ENCODE results near the gene NDUFS3. TPM values are rescaled to one million over a fixed set of nuclear protein-coding genes. Genes with fewer than 3 reads are reported as not detected.
"Not testable (repeated sequence)": the region's sequence is repeated elsewhere in the genome, so short reads cannot be mapped to it uniquely, and the experiment has no call there.

The NDUFS3 gene
- total and polyA plus RNA-seq, 2 of the 13 experiments (the other 11 are each of a cell fraction or from before 2014, with no cell fraction given), result 151 to 184 TPM

DNA sequence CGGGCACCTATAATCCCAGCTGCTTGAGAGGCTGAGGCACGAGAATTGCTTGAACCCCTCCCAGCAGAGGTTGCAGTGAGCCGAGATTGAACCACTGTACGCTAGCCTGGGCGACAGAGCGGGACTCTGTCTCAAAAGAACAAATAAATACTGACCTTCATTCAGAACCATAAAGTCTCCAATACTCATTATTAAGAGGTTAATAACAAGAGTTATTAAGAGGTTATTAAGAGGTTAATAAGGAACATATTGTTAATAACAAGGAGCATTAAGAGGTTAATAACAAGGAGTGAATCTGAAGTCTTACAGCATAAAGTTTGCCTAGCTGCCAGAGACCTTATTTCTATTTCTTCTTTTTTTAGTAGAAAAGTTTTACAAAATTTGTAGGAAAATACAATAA lies 33.6 kb upstream of the NDUFS3 start:
- Histone ChIP-seq H3K9ac (ENCODE audit: insufficient read depth, low read depth, low read length) (no peak overlapping the region), H3K4me1 (ENCODE audit: insufficient read depth, low read length) (peaks cover 29% of the 10 kb centered on the region), H3K9me3 (ENCODE audit: low read length) (no peaks in the 10 kb centered on the region), H4K20me1 (ENCODE audit: insufficient read depth, low read length) (peaks cover 65% of the 10 kb centered on the region), H2AFZ (ENCODE audit: low read length) (no peak overlapping the region), H3K4me2 (ENCODE audit: low read depth, low read length) (no peak overlapping the region), H3K36me3 (replicated peaks in 1 of 2; ENCODE audit: control insufficient read depth in 1 of 2, insufficient read depth in 2 of 2, low read length in 2 of 2) (peaks cover 3 to 6% of the 10 kb centered on the region in 2 experiments; a peak in 3 of 5 replicates), H3K4me3 (replicated peaks in 1 of 3; ENCODE audit: insufficient read depth in 1 of 3, low read depth in 2 of 3, low read length in 3 of 3) (no peak overlapping the region), H3K79me2 (ENCODE audit: insufficient read depth, low read length) (peaks cover 89% of the 10 kb centered on the region), H3K27me3 (ENCODE audit: control insufficient read depth in 1 of 2, insufficient read depth in 2 of 2, low read length in 2 of 2) (no peaks in the 10 kb centered on the region), H3K27ac (ENCODE audit: extremely low read length, insufficient read depth, low read length) (no peak overlapping the region)
- in situ Hi-C loops (cut with HindIII; ENCODE audit: extremely low pct_ligation_motif_present, low pct_unique_long_range_greater_than_20kb), result no loop called here
- WGBS (ENCODE audit: low lambda C conversion rate), result 97% methylated on average over 6 of the region's 6 CpGs
- no TSS peak for BruUV-seq (replicated peaks)
- FAIRE-seq, result no peak
- intact Hi-C loops (cut with micrococcal nuclease; ENCODE audit: unreplicated experiment), result no loop called here
- TF ChIP-seq MAFK (conservative IDR thresholded peaks at IDR 0.05 in 1 of 2, IDR thresholded peaks at IDR 0.05 in 1 of 2; ENCODE audit: low read length in 2 of 2) (no peak), GATA4 (IDR thresholded peaks at IDR 0.05; ENCODE audit: borderline replicate concordance, low read depth) (no peak), MAF1 (CRISPR knock-in tag; IDR thresholded peaks at IDR 0.05; ENCODE audit: borderline replicate concordance) (no peak), PLRG1 (conservative IDR thresholded peaks at IDR 0.05) (no peak), PRDM10 (CRISPR knock-in tag; IDR thresholded peaks at IDR 0.05; ENCODE audit: low read depth) (no peak), MYNN (CRISPR knock-in tag; IDR thresholded peaks at IDR 0.05; ENCODE audit: low read depth) (no peak)
- TF ChIP-seq, protein P1, sequence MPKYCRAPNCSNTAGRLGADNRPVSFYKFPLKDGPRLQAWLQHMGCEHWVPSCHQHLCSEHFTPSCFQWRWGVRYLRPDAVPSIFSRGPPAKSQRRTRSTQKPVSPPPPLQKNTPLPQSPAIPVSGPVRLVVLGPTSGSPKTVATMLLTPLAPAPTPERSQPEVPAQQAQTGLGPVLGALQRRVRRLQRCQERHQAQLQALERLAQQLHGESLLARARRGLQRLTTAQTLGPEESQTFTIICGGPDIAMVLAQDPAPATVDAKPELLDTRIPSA (CRISPR knock-in tag; IDR thresholded peaks at IDR 0.05; ENCODE audit: borderline replicate concordance), result no peak
- TF ChIP-seq, protein P2, sequence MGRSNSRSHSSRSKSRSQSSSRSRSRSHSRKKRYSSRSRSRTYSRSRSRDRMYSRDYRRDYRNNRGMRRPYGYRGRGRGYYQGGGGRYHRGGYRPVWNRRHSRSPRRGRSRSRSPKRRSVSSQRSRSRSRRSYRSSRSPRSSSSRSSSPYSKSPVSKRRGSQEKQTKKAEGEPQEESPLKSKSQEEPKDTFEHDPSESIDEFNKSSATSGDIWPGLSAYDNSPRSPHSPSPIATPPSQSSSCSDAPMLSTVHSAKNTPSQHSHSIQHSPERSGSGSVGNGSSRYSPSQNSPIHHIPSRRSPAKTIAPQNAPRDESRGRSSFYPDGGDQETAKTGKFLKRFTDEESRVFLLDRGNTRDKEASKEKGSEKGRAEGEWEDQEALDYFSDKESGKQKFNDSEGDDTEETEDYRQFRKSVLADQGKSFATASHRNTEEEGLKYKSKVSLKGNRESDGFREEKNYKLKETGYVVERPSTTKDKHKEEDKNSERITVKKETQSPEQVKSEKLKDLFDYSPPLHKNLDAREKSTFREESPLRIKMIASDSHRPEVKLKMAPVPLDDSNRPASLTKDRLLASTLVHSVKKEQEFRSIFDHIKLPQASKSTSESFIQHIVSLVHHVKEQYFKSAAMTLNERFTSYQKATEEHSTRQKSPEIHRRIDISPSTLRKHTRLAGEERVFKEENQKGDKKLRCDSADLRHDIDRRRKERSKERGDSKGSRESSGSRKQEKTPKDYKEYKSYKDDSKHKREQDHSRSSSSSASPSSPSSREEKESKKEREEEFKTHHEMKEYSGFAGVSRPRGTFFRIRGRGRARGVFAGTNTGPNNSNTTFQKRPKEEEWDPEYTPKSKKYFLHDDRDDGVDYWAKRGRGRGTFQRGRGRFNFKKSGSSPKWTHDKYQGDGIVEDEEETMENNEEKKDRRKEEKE (IDR thresholded peaks at IDR 0.05), result no peak
- DNase-seq (ENCODE audit: low spot score), result no peak
- ATAC-seq, result no peak
- ChIA-PET POLR2A (no interaction called here), CTCF (ENCODE audit: low intra/inter-chr PET ratio, low total read pairs) (no interaction called here)

GRCh38 chr11:47546274-47546673 lies 32.6 kb upstream of the NDUFS3 start:
- peaks cover 64% of the 10 kb centered on the region for H4K20me1 ChIP-seq (ENCODE audit: insufficient read depth, low read length)
- in situ Hi-C loops (cut with HindIII; ENCODE audit: extremely low pct_ligation_motif_present, low pct_unique_long_range_greater_than_20kb), result not testable (repeated sequence)

More at GRCh38 chr11:47546274-47546673, 32.6 kb upstream of the NDUFS3 start:
- H3K27me3 ChIP-seq (ENCODE audit: control insufficient read depth in 1 of 2, insufficient read depth in 2 of 2, low read length in 2 of 2); H3K4me2 ChIP-seq (ENCODE audit: low read depth, low read length); H3K9ac ChIP-seq (ENCODE audit: insufficient read depth, low read depth, low read length); H3K36me3 ChIP-seq (replicated peaks in 1 of 2; ENCODE audit: control insufficient read depth in 1 of 2, insufficient read depth in 2 of 2, low read length in 2 of 2); FAIRE-seq; H3K9me3 ChIP-seq (ENCODE audit: low read length); H2AFZ ChIP-seq (ENCODE audit: low read length); POLR2A ChIA-PET; H3K4me3 ChIP-seq (replicated peaks in 1 of 3; ENCODE audit: insufficient read depth in 1 of 3, low read depth in 2 of 3, low read length in 3 of 3); ATAC-seq; CTCF ChIA-PET (ENCODE audit: low intra/inter-chr PET ratio, low total read pairs); H3K27ac ChIP-seq (ENCODE audit: extremely low read length, insufficient read depth, low read length); DNase-seq (ENCODE audit: low spot score); intact Hi-C loops (cut with micrococcal nuclease; ENCODE audit: unreplicated experiment); BruUV-seq (replicated peaks): not testable (repeated sequence)
- 85% methylated on average over 7 of the region's 7 CpGs for WGBS (ENCODE audit: low lambda C conversion rate)
- Histone ChIP-seq H3K79me2 (ENCODE audit: insufficient read depth, low read length) (peaks cover 90% of the 10 kb centered on the region), H3K4me1 (ENCODE audit: insufficient read depth, low read length) (peaks cover 39% of the 10 kb centered on the region)

Measured in HepG2 (cell line).